CD14-positive monocyte (primary cell): ENCODE results near the gene ADK. TPM values are rescaled to one million over a fixed set of nuclear protein-coding genes. Genes with fewer than 3 reads are reported as not detected.

Experiments
- DNase-seq, 3 donors: peaks; one replicate each; pipeline ENCODE4 v3.0.0-alpha.2; 2011 to 2022
- H2AFZ ChIP-seq: 2 replicates; pipeline ENCODE4 v1.6.0; 2012; ENCODE audit warnings: mild to moderate bottlenecking, low read depth, low read length, inconsistent platforms; ENCODE audit not compliant: insufficient read depth, poor library complexity, severe bottlenecking
- H3K27ac ChIP-seq, 2 donors: 1 replicate in 1 of 2; 2 replicates in 1 of 2; pipeline ENCODE4 v1.5.1; 2012 to 2013; ENCODE audit warnings: low read length in 2 of 2, control low read depth in 1 of 2, inconsistent platforms in 1 of 2, low read depth in 1 of 2, mild to moderate bottlenecking in 1 of 2
- H3K27me3 ChIP-seq, 2 donors: one replicate each; pipeline versions ENCODE4 v1.6.0 to v1.6.1; 2011 to 2013; ENCODE audit warnings: low read length in 2 of 2; ENCODE audit not compliant: control insufficient read depth in 2 of 2, insufficient read depth in 2 of 2
- H3K36me3 ChIP-seq, 2 donors: replicated peaks in 1 of 2; 1 replicate in 1 of 2; 2 replicates in 1 of 2; pipeline versions ENCODE4 v1.5.1 to v1.6.1; 2012 to 2013; ENCODE audit warnings: low read length in 2 of 2, control low read depth in 1 of 2, inconsistent platforms in 1 of 2, mild to moderate bottlenecking in 1 of 2; ENCODE audit not compliant: insufficient read depth in 2 of 2, control insufficient read depth in 1 of 2
- H3K4me1 ChIP-seq, 2 donors: 1 replicate in 1 of 2; 2 replicates in 1 of 2; pipeline versions ENCODE4 v1.5.1 to v1.6.1; 2012 to 2013; ENCODE audit warnings: low read length in 2 of 2, control low read depth in 1 of 2, inconsistent platforms in 1 of 2, mild to moderate bottlenecking in 1 of 2, moderate library complexity in 1 of 2; ENCODE audit not compliant: insufficient read depth in 2 of 2, control insufficient read depth in 1 of 2
- H3K4me2 ChIP-seq: replicated peaks from 2 replicates; pipeline ENCODE3; 2012; ENCODE audit warnings: low read length, moderate library complexity, mild to moderate bottlenecking; ENCODE audit not compliant: poor library complexity, severe bottlenecking; ENCODE audit errors: extremely low read depth
- H3K4me3 ChIP-seq, 3 experiments: fragments of 200-600 bp in 1 of 3; sonication (generic) in 1 of 3; replicated peaks in 1 of 3; 1 replicate in 2 of 3; 2 replicates in 1 of 3; pipeline ENCODE4 v1.5.1; 2011 to 2013; ENCODE audit warnings: low read length in 3 of 3, mild to moderate bottlenecking in 3 of 3, control low read depth in 2 of 3, low read depth in 2 of 3, inconsistent platforms in 1 of 3, moderate library complexity in 1 of 3
- H3K79me2 ChIP-seq: 2 replicates; pipeline ENCODE4 v1.6.0; 2012; ENCODE audit warnings: mild to moderate bottlenecking, control low read depth, inconsistent platforms, low read length, moderate library complexity; ENCODE audit not compliant: insufficient read depth
- H3K9ac ChIP-seq: 2 replicates; pipeline ENCODE4 v1.6.0; 2017; ENCODE audit warnings: low read length, mild to moderate bottlenecking; ENCODE audit not compliant: insufficient read depth, poor library complexity, severe bottlenecking
- H3K9me3 ChIP-seq, 2 donors: replicated peaks in 1 of 2; 1 replicate in 1 of 2; 2 replicates in 1 of 2; pipeline versions ENCODE4 v1.5.1 to v1.6.1; 2012 to 2013; ENCODE audit warnings: low read length in 2 of 2, control low read depth in 1 of 2; ENCODE audit not compliant: control insufficient read depth in 1 of 2, insufficient read depth in 1 of 2
- H4K20me1 ChIP-seq: 2 replicates; pipeline ENCODE4 v1.6.0; 2012; ENCODE audit warnings: mild to moderate bottlenecking, low read length, control low read depth, moderate library complexity; ENCODE audit not compliant: insufficient read depth
- H3K27ac Mint-ChIP-seq, 7 donors: one replicate each; pipeline ENCODE4 v1.8.0; 2020; ENCODE audit warnings: mild to moderate bottlenecking in 7 of 7, mixed read lengths in 7 of 7, moderate library complexity in 6 of 7, inconsistent platforms in 2 of 7
- H3K27me3 Mint-ChIP-seq, 3 donors: one replicate each; pipeline ENCODE4 v1.8.0; 2021 to 2022; ENCODE audit warnings: low read depth in 3 of 3, mild to moderate bottlenecking in 3 of 3, mixed read lengths in 3 of 3, moderate library complexity in 3 of 3, inconsistent platforms in 1 of 3
- H3K36me3 Mint-ChIP-seq, 2 donors: one replicate each; pipeline ENCODE4 v1.8.0; 2020; ENCODE audit warnings: mixed read lengths in 2 of 2, inconsistent platforms in 1 of 2, mild to moderate bottlenecking in 1 of 2
- H3K4me1 Mint-ChIP-seq: one replicate; pipeline ENCODE4 v1.8.0; 2020; ENCODE audit warnings: mild to moderate bottlenecking, mixed read lengths
- H3K4me3 Mint-ChIP-seq, 2 donors: one replicate each; pipeline ENCODE4 v1.8.0; 2020; ENCODE audit warnings: mild to moderate bottlenecking in 2 of 2, mixed read lengths in 2 of 2, moderate library complexity in 1 of 2
- H3K9me3 Mint-ChIP-seq, 7 donors: one replicate each; pipeline ENCODE4 v1.8.0; 2020 to 2022; ENCODE audit warnings: mixed read lengths in 7 of 7, mild to moderate bottlenecking in 6 of 7, moderate library complexity in 6 of 7, inconsistent platforms in 2 of 7
- CTCF ChIP-seq: fragments of 200-600 bp; IDR thresholded peaks from one replicate; pipeline ENCODE4 v1.8.0; 2022; ENCODE audit warnings: antibody characterized with exemption, mild to moderate bottlenecking
- WGBS: methylation state at CpG from one replicate; pipeline ENCODE4 v1.1.5; 2013; ENCODE audit warnings: missing lambda C conversion rate; ENCODE audit not compliant: insufficient coverage; 5-methylcytosine and 5-hydroxymethylcytosine counted together
- intact Hi-C, 2 donors: fragments of 100-400 bp; cut with micrococcal nuclease; formaldehyde crosslinking; loops; one replicate each; pipeline versions ENCODE4 v1.15.0 to v1.15.1; 2023
- polyA plus RNA-seq, 3 donors: library from polyadenylated mRNA; depleted of rRNA in 1 of 3; unstranded in 2 of 3; stranded (reverse) in 1 of 3; fragments of 300-500 nt in 2 of 3; fragments of >200 nt in 1 of 3; fragmentation: Illumina TruSeq in 2 of 3; gene quantifications; 1 replicate in 2 of 3; 2 replicates in 1 of 3; pipeline ENCODE4 v1.2.3, GENCODE V29; 2012 to 2021

The ADK gene
- polyA plus RNA-seq, 3 donors: 6.4 to 38.2 (median 35.7) TPM

- H3K27ac ChIP-seq: no peak overlapping the region
- H3K27ac Mint-ChIP-seq: peak overlapping the region in 1 of 7 donors; percentile 40
- no peaks in the 10 kb centered on the region for H3K27me3 ChIP-seq
- no peak overlapping the region for H3K4me3 Mint-ChIP-seq
- H3K4me3 ChIP-seq: no peak overlapping the region
- peaks cover 0 to 4% (median 1%) of the 10 kb centered on the region in 3 donors for H3K27me3 Mint-ChIP-seq
- DNase-seq: no peak
- H3K9me3 ChIP-seq: no peaks in the 10 kb centered on the region
- WGBS: no CpG with 5 or more reads among the region's 3 CpGs
- H3K9ac ChIP-seq: no peak overlapping the region
- peaks cover 5% of the 10 kb centered on the region for H3K79me2 ChIP-seq
- no peaks in the 10 kb centered on the region for H4K20me1 ChIP-seq
- H3K4me1 Mint-ChIP-seq: peaks cover 2% of the 10 kb centered on the region
- intact Hi-C loops: no loop called here
- H3K4me1 ChIP-seq: no peaks in the 10 kb centered on the region
- peaks cover 0 to 2% of the 10 kb centered on the region in 2 donors for H3K36me3 Mint-ChIP-seq
- no peak overlapping the region for H2AFZ ChIP-seq
- H3K9me3 Mint-ChIP-seq: peaks cover 0 to 2% (median 0%) of the 10 kb centered on the region in 7 donors
- no peak overlapping the region for H3K4me2 ChIP-seq
- H3K36me3 ChIP-seq: no peaks in the 10 kb centered on the region
- TF ChIP-seq CTCF: no peak
These were observed 121.3 kb downstream of the ADK start for GRCh38 chr10:74272288-74272687.

- Histone ChIP-seq H3K27me3 (no peaks in the 10 kb centered on the region), H3K36me3 (no peaks in the 10 kb centered on the region), H3K4me2 (no peak overlapping the region), H3K9ac (no peak overlapping the region), H3K4me3 (no peak overlapping the region), H4K20me1 (no peaks in the 10 kb centered on the region), H3K4me1 (no peaks in the 10 kb centered on the region), H3K9me3 (no peaks in the 10 kb centered on the region), H3K79me2 (no peaks in the 10 kb centered on the region), H3K27ac (no peak overlapping the region), H2AFZ (no peak overlapping the region)
- H3K4me3 Mint-ChIP-seq: no peak overlapping the region
- H3K27me3 Mint-ChIP-seq: peaks cover 0 to 6% (median 1%) of the 10 kb centered on the region in 3 donors
- intact Hi-C loops: no loop called here
- peaks cover 0 to 2% (median 0%) of the 10 kb centered on the region in 7 donors for H3K9me3 Mint-ChIP-seq
- 100% methylated on average over 1 of the region's 6 CpGs for WGBS
- no peak for DNase-seq
- H3K27ac Mint-ChIP-seq: no peak overlapping the region
- TF ChIP-seq CTCF: no peak
- peaks cover 2% of the 10 kb centered on the region for H3K4me1 Mint-ChIP-seq
- H3K36me3 Mint-ChIP-seq: peaks cover 2 to 3% of the 10 kb centered on the region in 2 donors
These were observed 124.8 kb downstream of the ADK start for GRCh38 chr10:74275755-74276290.
